GM12892 (cell line): Measurements from ENCODE around the gene CHST6. TPM values are rescaled to one million over a fixed set of nuclear protein-coding genes. Genes with fewer than 3 reads are reported as not detected.
"Not testable (repeated sequence)": the region's sequence is repeated elsewhere in the genome, so short reads cannot be mapped to it uniquely, and the experiment has no call there.

ENCODE experiments used
- DNase-seq: peaks from one replicate; pipeline ENCODE4 v3.0.0; 2011; ENCODE audit not compliant: insufficient read length
- FAIRE-seq: peaks from 2 replicates; lab custom pipeline; 2011; peaks lifted over from hg19 to GRCh38; lab: Jason Lieb, UNC
- POLR2A ChIP-seq: IDR thresholded peaks from 2 replicates; pipeline ENCODE4 v1.6.1; 2011; ENCODE audit warnings: low read depth, low read length, control low read depth
- POLR2AphosphoS5 ChIP-seq: IDR thresholded peaks from 2 replicates; pipeline ENCODE4 v1.6.1; 2011; ENCODE audit warnings: low read depth, low read length, control low read depth
- TAF1 ChIP-seq: IDR thresholded peaks from 2 replicates; pipeline ENCODE4 v1.6.1; 2011; ENCODE audit warnings: low read depth, mild to moderate bottlenecking, control low read depth, low read length, borderline replicate concordance
- polyA plus RNA-seq: library from polyadenylated mRNA; unstranded; fragments of >200 nt; gene quantifications from one replicate; pipeline ENCODE4 v1.2.1, GENCODE V29; 2012; ENCODE audit warnings: missing spikeins, inconsistent platforms; ENCODE audit not compliant: missing spikeins

CHST6 gene
- polyA plus RNA-seq: 0.19 TPM

DNA sequence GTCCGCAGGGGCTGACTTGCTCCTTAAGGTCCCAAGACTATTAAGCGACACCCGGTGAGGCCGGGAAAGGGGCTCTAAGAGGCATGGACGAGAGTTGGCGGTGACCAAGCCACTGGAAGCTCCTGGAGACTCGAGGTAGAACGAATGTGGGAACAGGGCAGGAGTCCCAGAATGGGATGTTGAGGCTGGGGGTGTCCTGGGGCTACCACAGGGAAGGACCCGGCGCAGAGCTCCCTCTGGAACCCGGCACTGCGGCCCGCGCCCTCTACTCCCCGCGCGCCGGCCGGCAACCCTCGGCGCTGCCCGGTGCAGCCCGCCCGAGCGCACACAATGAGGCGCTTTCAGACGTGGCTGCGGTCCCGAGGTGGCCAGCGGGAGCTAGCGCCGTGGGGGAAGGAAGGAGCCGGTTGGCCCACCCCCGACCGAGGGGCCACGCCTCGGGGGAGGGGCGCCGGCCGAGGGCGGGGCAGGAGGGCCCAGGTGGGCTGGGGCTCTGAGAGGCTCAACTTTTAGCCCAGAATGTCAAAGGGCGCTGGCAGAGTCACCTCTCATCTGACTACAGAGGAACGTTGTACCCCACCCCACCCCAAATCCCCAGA, at the start of gene CHST6:
TSS of gene CHST6 (minus strand) at position 366 of the 599 bp plus-strand sequence. CDS start 15,613 bp downstream, outside the sequence.
- FAIRE-seq: no peak
- peak; percentile 67 for DNase-seq
- TF ChIP-seq POLR2A (no peak), TAF1 (no peak), POLR2AphosphoS5 (no peak)

DNA sequence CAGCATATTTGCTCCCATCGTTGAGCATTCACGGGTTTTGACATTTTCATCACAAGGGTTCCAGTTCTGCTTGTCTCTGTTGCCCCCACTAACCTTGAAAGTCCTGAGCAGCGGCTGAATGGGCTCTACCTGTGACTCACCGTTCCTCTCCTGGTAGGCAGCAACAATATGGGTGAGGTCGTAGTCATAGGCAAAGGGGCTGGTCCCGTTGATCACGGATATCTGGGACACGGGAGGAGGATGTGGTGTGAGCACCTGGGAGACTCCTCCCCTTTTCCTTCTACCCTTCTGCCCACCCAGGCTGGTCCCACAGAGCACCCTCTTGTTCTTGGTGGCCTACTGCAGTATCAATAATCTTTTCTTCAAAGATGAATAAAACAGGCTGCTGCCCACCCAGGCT, 47.2 kb upstream of the CHST6 start:
- FAIRE-seq, DNase-seq: not testable (repeated sequence)

DNA sequence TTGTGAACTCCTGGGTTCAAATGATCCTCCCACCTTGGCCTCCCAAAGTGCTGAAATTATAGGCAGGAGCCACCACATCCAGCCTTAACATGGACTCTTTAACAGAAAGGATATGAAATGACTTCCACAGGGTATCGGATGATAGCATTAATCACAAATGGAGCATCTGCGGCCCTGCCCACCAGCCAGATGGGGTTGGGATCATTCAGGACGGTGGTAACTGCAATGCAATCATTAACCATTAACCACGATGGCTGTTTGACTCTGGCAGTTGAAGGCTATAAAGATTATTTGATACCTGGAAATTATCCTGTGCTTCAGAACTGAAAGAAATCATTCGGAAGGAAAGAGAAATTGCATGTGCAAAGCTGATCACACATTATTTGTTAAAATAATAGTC, 46.0 kb upstream of the CHST6 start:
- TF ChIP-seq TAF1 (no peak), POLR2AphosphoS5 (no peak), POLR2A (no peak)
- FAIRE-seq (no peak), DNase-seq (no peak)

DNA sequence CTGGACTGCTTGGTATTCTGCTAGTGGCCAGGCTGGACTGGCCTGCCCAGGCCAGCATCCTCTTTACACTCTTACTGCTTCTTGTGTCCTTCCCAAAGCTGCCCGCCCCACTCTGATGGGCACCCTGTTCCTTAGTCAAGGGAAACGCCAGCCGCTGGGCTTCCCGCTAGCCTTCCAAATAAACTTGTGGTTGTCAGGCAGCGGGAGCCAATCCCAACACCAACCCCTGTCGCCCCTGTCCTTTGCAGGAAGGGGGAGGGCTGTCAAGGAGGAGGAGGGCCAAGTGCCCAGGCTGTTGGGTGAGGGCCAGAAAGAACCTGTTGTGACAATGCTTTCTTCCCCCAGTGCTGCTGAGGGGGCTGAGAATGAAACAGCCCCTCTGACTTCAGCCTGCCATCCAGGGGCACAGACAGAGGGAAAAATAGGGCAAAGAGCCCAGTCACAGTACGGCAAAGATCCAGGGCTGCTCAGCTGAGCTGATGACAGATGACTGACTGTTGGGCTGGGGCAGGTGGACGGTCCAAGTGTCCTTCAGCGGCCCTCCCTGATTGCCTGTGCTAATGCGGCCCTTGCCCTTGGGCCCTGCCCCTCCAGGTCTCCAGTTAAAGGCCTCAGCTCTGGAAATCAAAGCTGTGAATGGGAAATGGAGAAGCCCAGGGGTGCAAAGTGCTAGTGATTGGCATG, 43.8 kb upstream of the CHST6 start:
- not testable (repeated sequence) for FAIRE-seq, DNase-seq

DNA sequence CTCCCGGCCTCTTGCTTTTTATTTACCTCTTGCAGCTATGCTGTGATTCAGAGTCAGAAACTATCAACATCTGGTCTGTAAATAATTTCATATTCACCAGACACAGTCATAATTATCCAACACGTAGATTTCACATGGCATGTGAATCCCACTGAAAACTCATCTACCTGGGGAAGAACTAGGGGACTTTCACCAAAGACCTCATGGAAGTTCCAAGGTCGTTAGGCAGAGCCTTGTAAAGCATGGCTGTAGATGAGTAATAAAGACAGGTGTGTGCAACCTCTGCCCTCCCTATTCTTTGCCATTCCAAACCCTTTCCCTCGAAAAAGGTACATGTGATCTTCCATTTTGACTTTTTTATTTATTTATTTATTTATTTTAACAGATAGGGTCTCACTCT, 42.5 kb upstream of the CHST6 start:
- no peak for FAIRE-seq
- no peak for DNase-seq

DNA sequence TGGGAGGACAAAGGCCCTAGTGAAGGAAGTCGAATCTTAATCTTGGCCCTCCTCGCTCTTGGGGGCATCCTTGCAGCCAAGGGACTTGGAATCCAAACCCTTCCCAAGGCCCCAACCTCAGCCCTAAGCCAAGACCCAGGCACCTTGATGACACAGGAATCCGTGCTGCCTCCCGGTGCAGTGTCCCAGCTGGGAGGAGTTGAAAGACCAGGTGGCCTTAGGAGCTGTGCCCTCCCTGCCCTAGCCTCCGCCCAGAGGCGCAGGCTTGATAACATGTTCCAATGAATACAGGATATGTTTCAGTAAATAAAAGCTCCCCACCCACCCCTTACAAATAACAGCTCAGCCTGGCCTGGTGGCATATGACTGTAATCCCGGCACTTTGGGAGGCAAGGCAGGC, 40.7 kb upstream of the CHST6 start, which contains the start of gene CHST5:
TSS of gene CHST5 (minus strand) at position 208 of the 400 bp plus-strand sequence. CDS start 5,724 bp downstream, outside the sequence.
- DNase-seq (no peak), FAIRE-seq (no peak)
- no peak for TF ChIP-seq TAF1
- TF ChIP-seq POLR2AphosphoS5: no peak
- no peak for TF ChIP-seq POLR2A

More for the DNA sequence above, 42.5 kb upstream of the CHST6 start:
- TF ChIP-seq POLR2A: no peak
- no peak for TF ChIP-seq TAF1
- no peak for TF ChIP-seq POLR2AphosphoS5

DNA sequence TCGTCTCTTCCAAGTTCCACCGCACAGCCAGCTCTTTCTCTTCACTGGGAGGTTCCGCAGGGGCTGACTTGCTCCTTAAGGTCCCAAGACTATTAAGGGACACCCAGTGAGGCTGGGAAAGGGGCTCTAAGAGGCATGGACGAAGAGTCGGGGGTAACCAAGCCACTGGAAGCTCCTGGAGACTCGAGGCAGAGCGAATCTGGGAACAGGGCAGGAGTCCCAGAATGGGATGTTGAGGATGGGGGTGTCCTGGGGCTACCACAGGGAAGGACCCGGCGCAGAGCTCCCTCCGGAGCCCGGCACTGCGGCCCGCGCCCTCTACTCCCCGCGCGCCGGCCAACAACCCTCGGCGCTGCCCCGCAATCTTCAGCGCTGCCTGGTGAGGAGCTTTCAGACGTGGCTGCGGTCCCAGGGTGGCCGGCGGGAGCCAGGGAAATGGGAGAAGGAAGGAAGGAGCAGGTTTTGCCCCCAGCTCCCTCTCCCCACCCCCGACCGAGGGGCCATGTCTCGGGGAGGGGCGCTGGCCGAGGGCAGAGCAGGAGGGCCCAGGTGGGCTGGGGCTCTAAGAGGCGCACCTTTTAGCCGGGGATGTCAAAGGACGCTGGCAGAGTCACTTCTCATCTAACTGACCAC, 40.1 kb upstream of the CHST6 start:
- DNase-seq: no peak
- TF ChIP-seq TAF1 (no peak), POLR2A (no peak), POLR2AphosphoS5 (no peak)
- no peak for FAIRE-seq

DNA sequence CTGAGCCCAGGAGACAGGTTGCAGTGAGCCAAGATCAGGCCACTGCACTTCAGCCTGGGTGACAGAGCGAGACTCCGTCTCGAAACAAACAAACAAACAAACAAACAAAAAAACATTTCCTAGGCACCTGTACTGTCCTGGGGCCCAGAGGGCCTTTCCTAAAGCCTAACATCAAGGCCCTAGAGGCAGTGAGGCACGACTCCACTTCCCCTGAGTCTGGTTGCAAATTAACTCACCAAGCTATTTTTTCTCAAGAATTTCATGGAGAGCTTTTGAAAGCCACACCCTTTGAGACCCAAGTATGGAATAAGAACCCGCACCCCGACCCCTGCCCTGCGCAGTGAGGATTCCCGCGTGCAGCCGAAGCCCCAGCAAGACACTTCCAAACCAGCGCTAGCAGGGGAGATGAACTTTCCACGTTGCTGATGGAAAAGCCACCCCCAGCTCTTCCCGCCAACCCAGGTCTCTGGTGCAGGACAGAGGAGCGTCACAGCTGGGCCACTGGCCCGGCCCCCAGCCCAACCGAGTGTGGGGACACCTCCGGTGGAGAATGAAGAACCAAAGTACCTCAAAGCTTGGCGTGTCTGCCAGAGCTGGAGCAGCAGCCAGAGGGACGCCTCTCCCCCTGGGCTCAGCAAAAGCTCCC, 39.4 kb upstream of the CHST6 start:
- no peak for DNase-seq
- TF ChIP-seq TAF1: no peak
- no peak for TF ChIP-seq POLR2AphosphoS5
- no peak for TF ChIP-seq POLR2A
- no peak for FAIRE-seq

DNA sequence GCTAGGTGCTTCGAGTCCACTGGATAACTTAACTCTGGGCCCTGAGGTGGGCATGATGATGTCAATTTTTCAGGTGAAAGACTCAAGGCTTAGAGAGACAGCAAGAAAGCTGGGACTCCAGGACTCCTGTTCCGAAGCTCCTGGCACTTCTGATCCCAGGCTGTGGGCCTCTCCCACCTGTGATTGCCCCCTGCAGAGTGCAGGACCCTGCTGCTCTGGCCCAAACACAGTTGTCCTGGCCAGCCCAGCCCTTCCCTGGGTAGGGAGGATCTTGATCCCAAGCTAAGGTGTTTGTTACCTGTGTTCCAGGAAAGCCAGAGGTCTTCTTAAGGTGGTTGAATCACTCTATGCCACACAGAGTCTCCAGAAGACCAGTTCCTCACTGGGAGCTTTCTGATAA, 37.5 kb upstream of the CHST6 start:
- no peak for TF ChIP-seq POLR2A
- TF ChIP-seq TAF1: no peak
- TF ChIP-seq POLR2AphosphoS5: no peak

DNA sequence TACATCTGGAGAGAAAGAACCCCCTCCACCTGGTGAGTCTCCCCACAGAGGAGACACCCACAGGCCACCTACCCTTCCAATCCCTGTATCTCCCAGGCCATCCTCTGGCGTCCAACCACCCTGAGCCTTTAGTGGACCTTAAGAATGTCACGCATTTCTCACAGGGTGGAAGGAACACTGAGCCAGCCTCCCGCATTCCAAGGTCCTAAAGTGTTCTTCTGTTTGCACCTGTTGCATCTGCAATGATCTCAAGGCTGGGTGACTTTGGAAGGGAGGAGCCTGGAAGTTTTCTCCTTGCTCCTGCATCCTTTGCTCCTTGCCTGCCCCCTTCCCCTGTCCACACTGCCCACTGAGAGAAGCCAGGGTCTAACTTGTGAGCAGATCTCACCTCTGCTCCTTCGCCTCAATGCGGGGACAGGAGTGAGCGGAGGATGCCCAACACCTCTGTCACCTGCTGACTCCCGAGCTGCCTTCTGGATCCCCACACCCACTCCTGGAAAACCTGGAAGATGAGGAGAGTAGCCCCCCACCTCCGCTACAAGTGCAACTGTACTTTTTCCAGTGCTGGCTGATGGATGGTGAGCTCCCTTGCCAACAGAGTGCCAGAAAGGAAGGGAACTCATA, 37.0 kb upstream of the CHST6 start:
- TF ChIP-seq TAF1 (no peak), POLR2AphosphoS5 (no peak), POLR2A (no peak)
- FAIRE-seq (no peak), DNase-seq (no peak)

More for the DNA sequence above, 37.5 kb upstream of the CHST6 start:
- no peak for DNase-seq
- no peak for FAIRE-seq

DNA sequence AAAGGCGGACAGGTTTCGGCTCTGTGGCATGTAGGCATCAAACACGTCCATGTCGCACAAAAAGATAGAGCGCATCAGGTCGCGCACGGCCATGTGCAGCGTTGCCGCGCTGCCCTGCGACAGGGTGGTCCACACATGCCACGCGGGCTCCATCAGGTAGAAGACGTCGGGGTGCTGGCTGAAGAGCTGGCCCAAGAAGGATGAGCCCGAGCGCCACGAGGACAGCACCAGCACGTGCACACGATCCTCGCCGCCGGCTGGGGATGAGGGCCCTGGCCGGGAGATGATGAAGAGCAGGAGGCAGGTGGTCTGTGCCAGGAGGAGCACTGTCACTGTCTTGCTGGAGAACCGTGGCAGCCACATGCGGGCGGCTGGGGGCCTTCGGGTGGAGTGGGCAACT, 34.7 kb upstream of the CHST6 start:
- no peak for DNase-seq
- no peak for TF ChIP-seq TAF1
- no peak for TF ChIP-seq POLR2AphosphoS5
- no peak for TF ChIP-seq POLR2A
- no peak for FAIRE-seq
